GM10266 (cell line): ENCODE data around the gene MRPL37.

Experiments used
- DNase-seq: peaks from one replicate; pipeline ENCODE4 v3.0.0; 2012; ENCODE audit errors: extremely low spot score
- CTCF ChIP-seq: IDR thresholded peaks from 2 replicates; pipeline ENCODE4 v1.5.1; 2012; ENCODE audit warnings: mild to moderate bottlenecking, low read depth; ENCODE audit not compliant: control insufficient read depth, insufficient read depth; ENCODE audit errors: missing control alignments

Gene MRPL37

GRCh38 chr1:54199765-54200518, at the start of gene MRPL37, which contains the start of gene CYB5RL:
TSS of gene MRPL37 (plus strand) at chr1:54200167. CDS start at chr1:54200244, 77 bp downstream.
TSS of gene CYB5RL (minus strand) at chr1:54200030. CDS start at chr1:54195616, 4,414 bp downstream.
- no peak for TF ChIP-seq CTCF
- DNase-seq, result peak; percentile 96

GRCh38 chr1:54151013-54151412, 49.0 kb upstream of the MRPL37 start:
- no peak for TF ChIP-seq CTCF

GRCh38 chr1:54152696-54153095, 47.3 kb upstream of the MRPL37 start, which contains the start of gene CDCP2:
TSS of gene CDCP2 (minus strand) at chr1:54153000. CDS start at chr1:54152922, 78 bp downstream.
- no peak for DNase-seq
- no peak for TF ChIP-seq CTCF

More at GRCh38 chr1:54151013-54151412, 49.0 kb upstream of the MRPL37 start:
- no peak for DNase-seq

- TF ChIP-seq CTCF, result no peak
- DNase-seq, result no peak
These were observed 46.2 kb upstream of the MRPL37 start for GRCh38 chr1:54153535-54154439.

- DNase-seq, result no peak
- TF ChIP-seq CTCF, result no peak
These were observed 43.8 kb upstream of the MRPL37 start for GRCh38 chr1:54156201-54156600.

GRCh38 chr1:54156986-54157385, 43.0 kb upstream of the MRPL37 start:
- no peak for TF ChIP-seq CTCF
- no peak for DNase-seq
